K562 (cell line): Measurements from ENCODE around the gene TMEM205. TPM values are rescaled to one million over a fixed set of nuclear protein-coding genes. Genes with fewer than 3 reads are reported as not detected.
A peak's percentile ranks its signal among the peaks of the same experiment; 100 is the strongest.

ENCODE experiments used
- ASH1L ChIP-seq: fragments of 450-650 bp; IDR thresholded peaks from 2 replicates; pipeline ENCODE4 v1.6.1; 2018; ENCODE audit warnings: borderline replicate concordance, mild to moderate bottlenecking, low read depth; ENCODE audit not compliant: partially characterized antibody
- CAMTA2 ChIP-seq: fragments of 250-450 bp; sonication (Bioruptor Pico); conservative IDR thresholded peaks from 2 replicates; pipeline ENCODE4 v1.5.1; 2022
- HOXB6 ChIP-seq: fragments of 250-450 bp; sonication (Bioruptor Pico); IDR thresholded peaks from 2 replicates; pipeline ENCODE4 v1.5.1; 2022; ENCODE audit warnings: mild to moderate bottlenecking, borderline replicate concordance
- MCM2 ChIP-seq: fragments of 450-650 bp; IDR thresholded peaks from 2 replicates; pipeline ENCODE4 v1.6.1; 2017; ENCODE audit warnings: low read depth, mild to moderate bottlenecking
- PTTG1 ChIP-seq: fragments of 450-650 bp; IDR thresholded peaks from 2 replicates; pipeline ENCODE4 v1.6.1; 2016; ENCODE audit warnings: low read depth, mild to moderate bottlenecking, missing genetic modification characterization, missing compliant biosample characterization
- RAD21 ChIP-seq, 2 experiments: fragments of 250-450 bp in 1 of 2; fragments of 450-650 bp in 1 of 2; sonication (Bioruptor Pico) in 1 of 2; formaldehyde crosslinking in 1 of 2; IDR thresholded peaks in 1 of 2; conservative IDR thresholded peaks in 1 of 2; 2 replicates each; pipeline versions ENCODE4 v1.4.0 to v1.8.0; 2020 to 2022; ENCODE audit warnings: mild to moderate bottlenecking in 2 of 2, moderate library complexity in 1 of 2
- RBM39 ChIP-seq: fragments of 200-400 bp; formaldehyde crosslinking; optimal IDR thresholded peaks from 2 replicates; pipeline ENCODE3; 2018; ENCODE audit warnings: low read depth, low read length
- SPI1 ChIP-seq: IDR thresholded peaks from 2 replicates; pipeline ENCODE4 v1.6.1; 2011; ENCODE audit warnings: low read depth, low read length, control low read depth, borderline replicate concordance
- SREBF1 ChIP-seq: fragments of 150-350 bp; IDR thresholded peaks from 2 replicates; pipeline ENCODE4 v1.6.1; 2014; ENCODE audit warnings: antibody characterized with exemption, low read depth, low read length, borderline replicate concordance
- TFAM ChIP-seq: fragments of 250-450 bp; sonication (Bioruptor Pico); conservative IDR thresholded peaks from 2 replicates; pipeline ENCODE4 v1.5.0; 2021; ENCODE audit warnings: mild to moderate bottlenecking, moderate library complexity
- TSC22D4 ChIP-seq: fragments of 450-650 bp; IDR thresholded peaks from 2 replicates; pipeline ENCODE4 v1.6.1; 2016; ENCODE audit warnings: missing genetic modification characterization, missing biosample characterization, control low read depth
- XRCC3 ChIP-seq: fragments of 450-650 bp; IDR thresholded peaks from 2 replicates; pipeline ENCODE4 v1.6.1; 2017; ENCODE audit warnings: mild to moderate bottlenecking, moderate library complexity
- ZBTB7A ChIP-seq: IDR thresholded peaks from 2 replicates; pipeline ENCODE4 v1.6.1; 2011; ENCODE audit warnings: low read depth, mild to moderate bottlenecking, low read length, moderate library complexity, borderline replicate concordance; ENCODE audit not compliant: control insufficient read depth
- ZNF354B ChIP-seq: fragments of 250-450 bp; sonication (Bioruptor Pico); IDR thresholded peaks from 2 replicates; pipeline ENCODE4 v1.4.0; 2020
- ZNF431 ChIP-seq: sonication (generic); formaldehyde crosslinking; IDR thresholded peaks from 2 replicates; pipeline ENCODE4 v1.8.0; 2022; ENCODE audit warnings: mild to moderate bottlenecking, missing genetic modification reagents
- ZNF551 ChIP-seq: fragments of 250-450 bp; sonication (Bioruptor Pico); IDR thresholded peaks from 2 replicates; pipeline ENCODE4 v1.5.0; 2021; ENCODE audit warnings: mild to moderate bottlenecking, moderate library complexity
- polyA plus RNA-seq, 8 experiments: library from polyadenylated mRNA; depleted of rRNA in 4 of 8; stranded (reverse) in 5 of 8; unstranded in 3 of 8; fragments of >200 nt; fragmentation: Nextera tagmentation in 2 of 8; fragmentation: Illumina TruSeq in 1 of 8; extraction: Ambion mirVana in 2 of 8; extraction: Trizol in 1 of 8; gene quantifications; 2 replicates each; pipeline versions ENCODE4 v1.2.1 to v1.2.3, GENCODE V29; 2011 to 2014; ENCODE audit warnings: inconsistent platforms in 1 of 8, missing spikeins in 1 of 8
- total RNA-seq, 7 experiments: library from RNA; depleted of rRNA in 6 of 7; stranded (reverse); fragments of >200 nt in 6 of 7; fragmentation: Illumina TruSeq in 2 of 7; extraction: Trizol in 2 of 7; gene quantifications; 2 replicates each; pipeline versions ENCODE4 v1.2.1 to v1.2.3, GENCODE V29; 2011 to 2021; ENCODE audit warnings: low replicate concordance in 1 of 7
- TF ChIP-seq, protein P1 (sequence below), 2 experiments: fragments of 150-350 bp in 1 of 2; IDR thresholded peaks; 2 replicates each; pipeline ENCODE4 v1.6.1; 2012 to 2016; ENCODE audit warnings: low read depth in 2 of 2, low read length in 2 of 2, mild to moderate bottlenecking in 1 of 2, moderate library complexity in 1 of 2
- TF ChIP-seq, protein P2 (sequence below): fragments of 250-450 bp; sonication (Bioruptor Pico); IDR thresholded peaks from 2 replicates; pipeline ENCODE4 v1.4.0; 2020; ENCODE audit warnings: borderline replicate concordance
- TF ChIP-seq, protein P3 (sequence below): sonication (generic); formaldehyde crosslinking; IDR thresholded peaks from 2 replicates; pipeline ENCODE4 v1.8.1; 2022; ENCODE audit warnings: missing genetic modification reagents
- TF ChIP-seq, protein P4 (sequence below): conservative IDR thresholded peaks from 2 replicates; pipeline ENCODE4 v1.6.1; 2011; ENCODE audit warnings: low read depth, mild to moderate bottlenecking, low read length; ENCODE audit not compliant: control insufficient read depth

TMEM205 gene
- total and polyA plus RNA-seq, 9 of the 15 experiments (the other 6 are each of a cell fraction or from before 2014, with no cell fraction given), result 21.3 to 81.5 (median 44.1) TPM

DNA sequence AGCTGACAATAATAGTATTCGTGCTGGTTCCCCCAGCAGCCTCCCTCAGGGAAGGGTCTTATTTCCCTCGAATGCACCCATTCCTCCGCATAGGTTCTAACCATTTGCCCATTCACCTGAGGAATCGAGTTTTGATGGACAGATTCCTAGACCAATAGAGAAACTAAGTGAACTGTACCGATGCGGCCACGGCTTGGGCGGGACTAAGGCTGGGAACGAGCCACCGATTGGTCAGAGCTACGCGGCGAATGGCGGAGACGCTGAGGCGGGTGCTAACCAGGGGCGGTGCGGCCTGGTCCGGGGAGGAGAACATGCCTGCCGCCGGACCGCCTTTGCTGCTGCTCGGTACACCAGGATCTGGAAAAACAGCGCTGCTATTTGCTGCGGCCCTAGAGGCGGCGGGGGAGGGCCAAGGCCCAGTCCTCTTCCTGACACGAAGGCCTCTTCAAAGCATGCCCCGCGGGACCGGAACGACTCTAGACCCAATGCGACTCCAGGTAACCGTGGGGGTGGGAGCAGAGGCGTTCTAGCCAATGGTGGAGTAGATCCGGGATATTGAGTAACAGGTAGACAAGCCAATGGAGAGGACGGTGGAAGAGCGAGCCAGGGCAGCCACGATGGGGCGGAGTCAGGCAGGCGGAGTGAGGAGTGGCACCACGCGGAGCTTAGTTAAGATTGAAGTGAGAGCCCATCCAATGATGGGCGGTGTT, 28.5 kb upstream of the TMEM205 start, which contains the start of gene SWSAP1 (continued):
- TF ChIP-seq, protein P1, sequence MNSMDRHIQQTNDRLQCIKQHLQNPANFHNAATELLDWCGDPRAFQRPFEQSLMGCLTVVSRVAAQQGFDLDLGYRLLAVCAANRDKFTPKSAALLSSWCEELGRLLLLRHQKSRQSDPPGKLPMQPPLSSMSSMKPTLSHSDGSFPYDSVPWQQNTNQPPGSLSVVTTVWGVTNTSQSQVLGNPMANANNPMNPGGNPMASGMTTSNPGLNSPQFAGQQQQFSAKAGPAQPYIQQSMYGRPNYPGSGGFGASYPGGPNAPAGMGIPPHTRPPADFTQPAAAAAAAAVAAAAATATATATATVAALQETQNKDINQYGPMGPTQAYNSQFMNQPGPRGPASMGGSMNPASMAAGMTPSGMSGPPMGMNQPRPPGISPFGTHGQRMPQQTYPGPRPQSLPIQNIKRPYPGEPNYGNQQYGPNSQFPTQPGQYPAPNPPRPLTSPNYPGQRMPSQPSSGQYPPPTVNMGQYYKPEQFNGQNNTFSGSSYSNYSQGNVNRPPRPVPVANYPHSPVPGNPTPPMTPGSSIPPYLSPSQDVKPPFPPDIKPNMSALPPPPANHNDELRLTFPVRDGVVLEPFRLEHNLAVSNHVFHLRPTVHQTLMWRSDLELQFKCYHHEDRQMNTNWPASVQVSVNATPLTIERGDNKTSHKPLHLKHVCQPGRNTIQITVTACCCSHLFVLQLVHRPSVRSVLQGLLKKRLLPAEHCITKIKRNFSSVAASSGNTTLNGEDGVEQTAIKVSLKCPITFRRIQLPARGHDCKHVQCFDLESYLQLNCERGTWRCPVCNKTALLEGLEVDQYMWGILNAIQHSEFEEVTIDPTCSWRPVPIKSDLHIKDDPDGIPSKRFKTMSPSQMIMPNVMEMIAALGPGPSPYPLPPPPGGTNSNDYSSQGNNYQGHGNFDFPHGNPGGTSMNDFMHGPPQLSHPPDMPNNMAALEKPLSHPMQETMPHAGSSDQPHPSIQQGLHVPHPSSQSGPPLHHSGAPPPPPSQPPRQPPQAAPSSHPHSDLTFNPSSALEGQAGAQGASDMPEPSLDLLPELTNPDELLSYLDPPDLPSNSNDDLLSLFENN (IDR thresholded peaks at IDR 0.05; ENCODE audit: low read depth in 2 of 2, low read length in 2 of 2), result peak in 1 of 2 experiments; percentile 20; a peak in 1 of 4 replicates
- TF ChIP-seq ZBTB7A, result 0 out of 2 replicates have a peak, but pooled peaks have one; percentile 11
- no peak for TF ChIP-seq ZNF431 (CRISPR knock-in tag)
- no peak for TF ChIP-seq RBM39
- TF ChIP-seq SREBF1, result no peak
- TF ChIP-seq ASH1L, result peak; percentile 78
- no peak for TF ChIP-seq SPI1
- no peak for TF ChIP-seq MCM2
- no peak for TF ChIP-seq CAMTA2
- TF ChIP-seq TSC22D4 (tag), result no peak
- no peak; a peak in 1 of 4 replicates for TF ChIP-seq RAD21 (CRISPR knock-in tag; conservative IDR thresholded peaks at IDR 0.05 in 1 of 2, IDR thresholded peaks at IDR 0.05 in 1 of 2)
- no peak for TF ChIP-seq ZNF551 (CRISPR knock-in tag)
- TF ChIP-seq, protein P2, sequence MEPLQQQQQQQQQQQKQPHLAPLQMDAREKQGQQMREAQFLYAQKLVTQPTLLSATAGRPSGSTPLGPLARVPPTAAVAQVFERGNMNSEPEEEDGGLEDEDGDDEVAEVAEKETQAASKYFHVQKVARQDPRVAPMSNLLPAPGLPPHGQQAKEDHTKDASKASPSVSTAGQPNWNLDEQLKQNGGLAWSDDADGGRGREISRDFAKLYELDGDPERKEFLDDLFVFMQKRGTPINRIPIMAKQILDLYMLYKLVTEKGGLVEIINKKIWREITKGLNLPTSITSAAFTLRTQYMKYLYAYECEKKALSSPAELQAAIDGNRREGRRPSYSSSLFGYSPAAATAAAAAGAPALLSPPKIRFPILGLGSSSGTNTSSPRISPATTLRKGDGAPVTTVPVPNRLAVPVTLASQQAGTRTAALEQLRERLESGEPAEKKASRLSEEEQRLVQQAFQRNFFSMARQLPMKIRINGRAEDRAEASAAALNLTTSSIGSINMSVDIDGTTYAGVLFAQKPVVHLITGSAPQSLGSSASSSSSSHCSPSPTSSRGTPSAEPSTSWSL (CRISPR knock-in tag), result no peak
- TF ChIP-seq, protein P3, sequence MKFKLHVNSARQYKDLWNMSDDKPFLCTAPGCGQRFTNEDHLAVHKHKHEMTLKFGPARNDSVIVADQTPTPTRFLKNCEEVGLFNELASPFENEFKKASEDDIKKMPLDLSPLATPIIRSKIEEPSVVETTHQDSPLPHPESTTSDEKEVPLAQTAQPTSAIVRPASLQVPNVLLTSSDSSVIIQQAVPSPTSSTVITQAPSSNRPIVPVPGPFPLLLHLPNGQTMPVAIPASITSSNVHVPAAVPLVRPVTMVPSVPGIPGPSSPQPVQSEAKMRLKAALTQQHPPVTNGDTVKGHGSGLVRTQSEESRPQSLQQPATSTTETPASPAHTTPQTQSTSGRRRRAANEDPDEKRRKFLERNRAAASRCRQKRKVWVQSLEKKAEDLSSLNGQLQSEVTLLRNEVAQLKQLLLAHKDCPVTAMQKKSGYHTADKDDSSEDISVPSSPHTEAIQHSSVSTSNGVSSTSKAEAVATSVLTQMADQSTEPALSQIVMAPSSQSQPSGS (CRISPR knock-in tag), result no peak
- TF ChIP-seq, protein P4, sequence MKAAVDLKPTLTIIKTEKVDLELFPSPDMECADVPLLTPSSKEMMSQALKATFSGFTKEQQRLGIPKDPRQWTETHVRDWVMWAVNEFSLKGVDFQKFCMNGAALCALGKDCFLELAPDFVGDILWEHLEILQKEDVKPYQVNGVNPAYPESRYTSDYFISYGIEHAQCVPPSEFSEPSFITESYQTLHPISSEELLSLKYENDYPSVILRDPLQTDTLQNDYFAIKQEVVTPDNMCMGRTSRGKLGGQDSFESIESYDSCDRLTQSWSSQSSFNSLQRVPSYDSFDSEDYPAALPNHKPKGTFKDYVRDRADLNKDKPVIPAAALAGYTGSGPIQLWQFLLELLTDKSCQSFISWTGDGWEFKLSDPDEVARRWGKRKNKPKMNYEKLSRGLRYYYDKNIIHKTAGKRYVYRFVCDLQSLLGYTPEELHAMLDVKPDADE, result peak; percentile 58; the same call in 1 of the 2 replicates
- TF ChIP-seq ZNF354B, result no peak
- no peak for TF ChIP-seq PTTG1 (tag)
- TF ChIP-seq XRCC3, result no peak
- no peak for TF ChIP-seq TFAM (CRISPR knock-in tag)
- no peak for TF ChIP-seq HOXB6 (CRISPR knock-in tag)
